Kidney (tissue), 14 donors: ENCODE measurements around the gene TMEM233. TPM values are rescaled to one million over a fixed set of nuclear protein-coding genes. Genes with fewer than 3 reads are reported as not detected.

Experiments used
- DNase-seq, 5 donors: peaks; one replicate each; pipeline ENCODE4 v3.0.0-alpha.2; 2013 to 2020
- FAIRE-seq: peaks from 2 replicates; lab custom pipeline; 2012; peaks lifted over from hg19 to GRCh38; lab: Jason Lieb, UNC
- H3K27ac ChIP-seq, 2 donors: one replicate each; pipeline ENCODE4 v1.7.0; 2013; ENCODE audit warnings: low read depth in 2 of 2, low read length in 2 of 2, inconsistent platforms in 1 of 2
- H3K27me3 ChIP-seq: one replicate; pipeline ENCODE4 v1.7.1; 2013; ENCODE audit warnings: low read length, inconsistent platforms; ENCODE audit not compliant: control insufficient read depth, insufficient read depth
- H3K36me3 ChIP-seq, 3 donors: one replicate each; pipeline versions ENCODE4 v1.7.0 to v1.7.1; 2013; ENCODE audit warnings: low read length in 3 of 3, control low read depth in 1 of 3, inconsistent platforms in 1 of 3; ENCODE audit not compliant: insufficient read depth in 3 of 3, control insufficient read depth in 2 of 3
- H3K4me1 ChIP-seq, 3 donors: one replicate each; pipeline versions ENCODE4 v1.7.0 to v1.7.1; 2013; ENCODE audit warnings: low read length in 3 of 3, inconsistent platforms in 1 of 3, low read depth in 1 of 3; ENCODE audit not compliant: control insufficient read depth in 2 of 3, insufficient read depth in 2 of 3
- H3K4me3 ChIP-seq, 3 donors: one replicate each; pipeline versions ENCODE4 v1.7.0 to v1.8.1; 2013; ENCODE audit warnings: low read length in 3 of 3, control low read depth in 1 of 3, inconsistent platforms in 1 of 3
- H3K9ac ChIP-seq, 3 donors: one replicate each; pipeline versions ENCODE4 v1.7.0 to v1.7.1; 2013; ENCODE audit warnings: low read length in 3 of 3, control low read depth in 1 of 3, inconsistent platforms in 1 of 3
- H3K9me3 ChIP-seq, 3 donors: one replicate each; pipeline versions ENCODE4 v1.7.0 to v1.7.1; 2013; ENCODE audit warnings: low read length in 3 of 3, control low read depth in 1 of 3, inconsistent platforms in 1 of 3; ENCODE audit not compliant: control insufficient read depth in 2 of 3, insufficient read depth in 1 of 3
- intact Hi-C: fragments of 100-400 bp; cut with DNase I; formaldehyde crosslinking; loops from one replicate; pipeline ENCODE4 v1.11.1; 2022
- polyA plus RNA-seq: library from polyadenylated mRNA; stranded (reverse); fragments of 350-450 nt; fragmentation: Illumina TruSeq; extraction: RNeasy Lipid Tissue Mini Kit (QIAGEN cat#74804); gene quantifications from one replicate; pipeline ENCODE4 v1.2.3, GENCODE V29; 2014; ENCODE audit warnings: low read depth, low replicate concordance; ENCODE audit not compliant: insufficient read depth
- total RNA-seq: library from RNA; stranded (reverse); fragmentation: NEBNext Ultra II Directional; extraction: Animal tissue kit (Norgen Biotek cat#: 25700); gene quantifications from one replicate; pipeline ENCODE4 v1.2.1, GENCODE V29; 2021
- TF ChIP-seq, protein P1 (sequence below): IDR thresholded peaks from 3 replicates; pipeline ENCODE4 v1.5.1; 2012; ENCODE audit warnings: mild to moderate bottlenecking, moderate library complexity, borderline replicate concordance; ENCODE audit not compliant: insufficient read depth; ENCODE audit errors: extremely low read depth
- donor health status: control.
- donor health status: control.
- donor health status: control.
- donor health status: control.
- donor health status: control.
- donor health status: DM: yes; HTN: yes; CAD: no.
- donor health status: Normal renal cell carcinoma (clear cell type).

The TMEM233 gene
- total and polyA plus RNA-seq, 2 donors from 2014 or later, result 1.2 to 1.4 TPM

DNA sequence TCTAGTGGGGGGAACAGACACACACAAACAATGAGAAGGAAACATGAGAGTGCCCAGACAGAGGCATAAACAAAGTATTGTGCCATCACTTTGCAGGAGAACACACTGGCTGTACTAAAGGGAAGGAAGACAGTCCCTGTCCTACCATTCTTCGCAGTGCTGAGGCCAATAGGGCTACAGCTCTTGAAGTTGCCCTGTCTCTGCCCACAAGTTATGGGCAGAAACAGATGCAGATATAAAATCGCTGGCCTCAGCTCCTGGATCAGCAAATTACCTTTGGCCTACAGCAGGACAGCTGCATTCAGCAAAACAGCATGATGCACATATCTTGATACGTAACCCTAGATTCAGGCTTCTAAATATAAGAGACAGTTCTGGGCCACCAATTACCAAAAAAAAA lies 51.4 kb downstream of the TMEM233 start:
- DNase-seq (no peak), FAIRE-seq (no peak)
- Histone ChIP-seq H3K27ac (no peak overlapping the region), H3K27me3 (no peaks in the 10 kb centered on the region), H3K4me3 (no peak overlapping the region), H3K9ac (no peak overlapping the region), H3K36me3 (no peaks in the 10 kb centered on the region), H3K4me1 (no peaks in the 10 kb centered on the region), H3K9me3 (no peaks in the 10 kb centered on the region)
- intact Hi-C loops, result no loop called here
- TF ChIP-seq, protein P1, sequence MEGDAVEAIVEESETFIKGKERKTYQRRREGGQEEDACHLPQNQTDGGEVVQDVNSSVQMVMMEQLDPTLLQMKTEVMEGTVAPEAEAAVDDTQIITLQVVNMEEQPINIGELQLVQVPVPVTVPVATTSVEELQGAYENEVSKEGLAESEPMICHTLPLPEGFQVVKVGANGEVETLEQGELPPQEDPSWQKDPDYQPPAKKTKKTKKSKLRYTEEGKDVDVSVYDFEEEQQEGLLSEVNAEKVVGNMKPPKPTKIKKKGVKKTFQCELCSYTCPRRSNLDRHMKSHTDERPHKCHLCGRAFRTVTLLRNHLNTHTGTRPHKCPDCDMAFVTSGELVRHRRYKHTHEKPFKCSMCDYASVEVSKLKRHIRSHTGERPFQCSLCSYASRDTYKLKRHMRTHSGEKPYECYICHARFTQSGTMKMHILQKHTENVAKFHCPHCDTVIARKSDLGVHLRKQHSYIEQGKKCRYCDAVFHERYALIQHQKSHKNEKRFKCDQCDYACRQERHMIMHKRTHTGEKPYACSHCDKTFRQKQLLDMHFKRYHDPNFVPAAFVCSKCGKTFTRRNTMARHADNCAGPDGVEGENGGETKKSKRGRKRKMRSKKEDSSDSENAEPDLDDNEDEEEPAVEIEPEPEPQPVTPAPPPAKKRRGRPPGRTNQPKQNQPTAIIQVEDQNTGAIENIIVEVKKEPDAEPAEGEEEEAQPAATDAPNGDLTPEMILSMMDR, result no peak

DNA sequence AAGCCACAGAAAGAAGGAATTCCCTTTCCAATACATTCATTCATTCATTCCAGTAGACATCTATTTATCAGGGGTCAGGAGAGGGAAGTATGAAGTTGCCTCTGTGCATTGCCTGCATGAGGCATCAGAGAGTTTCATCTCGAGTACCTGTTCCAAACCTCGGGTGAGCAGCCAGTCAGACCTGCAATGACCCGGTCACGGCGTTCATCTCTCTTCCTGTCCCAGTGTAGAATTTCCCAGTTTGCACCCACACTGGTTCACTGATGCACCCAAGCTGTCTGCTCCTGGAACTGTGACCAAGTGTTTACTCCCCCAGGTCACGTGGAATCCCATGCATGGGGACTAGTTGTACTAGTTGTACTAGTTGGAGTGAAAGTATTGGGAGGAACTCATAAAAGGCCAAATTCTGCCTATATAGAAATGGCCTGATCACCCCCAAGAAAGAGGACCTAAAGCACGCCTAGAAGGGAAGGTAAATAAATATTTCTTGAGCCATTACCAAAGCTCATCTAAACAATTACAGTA lies 52.0 kb downstream of the TMEM233 start:
- Histone ChIP-seq H3K9ac (no peak overlapping the region), H3K9me3 (no peaks in the 10 kb centered on the region), H3K4me3 (no peak overlapping the region), H3K4me1 (no peaks in the 10 kb centered on the region), H3K27me3 (no peaks in the 10 kb centered on the region), H3K27ac (no peak overlapping the region), H3K36me3 (no peaks in the 10 kb centered on the region)
- intact Hi-C loops, result no loop called here
- TF ChIP-seq, protein P1, result no peak
- DNase-seq (no peak), FAIRE-seq (no peak)

DNA sequence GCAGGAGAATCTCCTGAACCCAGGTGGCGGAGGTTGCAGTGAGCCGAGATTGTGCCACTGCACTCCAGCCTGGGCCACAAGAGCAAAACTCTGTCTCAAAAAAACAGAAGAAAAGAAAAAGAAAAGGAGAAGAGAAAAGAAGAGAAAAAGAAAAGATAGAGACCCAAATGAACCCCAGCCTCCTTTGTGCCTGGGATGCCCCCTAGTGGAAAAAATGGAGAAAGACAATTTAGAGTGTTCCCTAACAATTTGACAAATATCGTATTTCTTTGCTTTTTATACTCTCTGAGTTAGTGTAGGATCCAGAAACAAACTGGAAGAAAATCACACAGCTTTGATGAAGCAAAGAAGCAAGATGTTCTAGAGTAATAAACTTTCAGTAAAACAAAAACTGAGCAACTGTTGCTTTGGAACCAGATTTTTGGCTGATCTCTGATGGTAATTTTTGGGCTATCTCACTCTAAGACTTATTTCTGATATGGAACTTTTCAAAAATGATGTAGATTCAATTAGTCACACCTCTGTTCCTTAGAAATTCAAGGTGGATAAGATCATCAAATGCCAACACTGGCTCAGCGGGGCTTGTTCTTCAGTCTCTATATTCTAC lies 55.7 kb downstream of the TMEM233 start:
- no peak overlapping the region for H3K27ac ChIP-seq
- no peaks in the 10 kb centered on the region for H3K36me3 ChIP-seq
- intact Hi-C loops, result no loop called here
- TF ChIP-seq, protein P1, result peak; percentile 59
- H3K4me3 ChIP-seq, result no peak overlapping the region
- no peak overlapping the region for H3K9ac ChIP-seq
- peaks cover 0 to 3% (median 0%) of the 10 kb centered on the region in 3 donors for H3K9me3 ChIP-seq
- H3K4me1 ChIP-seq, result no peaks in the 10 kb centered on the region
- DNase-seq (peak in 1 of 5 donors; percentile 29), FAIRE-seq (no peak)
- H3K27me3 ChIP-seq, result no peaks in the 10 kb centered on the region
